H1 (cell line): ENCODE results near the gene MYADM. TPM values are rescaled to one million over a fixed set of nuclear protein-coding genes. Genes with fewer than 3 reads are reported as not detected.
A peak's percentile ranks its signal among the peaks of the same experiment; 100 is the strongest.

Source experiments
- CTCF ChIP-seq, 3 experiments: IDR thresholded peaks; 1 replicate in 2 of 3; 2 replicates in 1 of 3; pipeline versions ENCODE4 v1.5.1 to v1.6.1; 2011; ENCODE audit warnings: low read length in 3 of 3, mild to moderate bottlenecking in 3 of 3, inconsistent platforms in 2 of 3, low read depth in 1 of 3, moderate library complexity in 1 of 3; ENCODE audit not compliant: insufficient read depth in 1 of 3; ENCODE audit errors: control extremely low read depth in 1 of 3
- EP300 ChIP-seq, 2 experiments: IDR thresholded peaks; 1 replicate in 1 of 2; 2 replicates in 1 of 2; pipeline ENCODE4 v1.6.1; 2011 to 2012; ENCODE audit warnings: low read depth in 2 of 2, low read length in 2 of 2, mild to moderate bottlenecking in 2 of 2, borderline replicate concordance in 1 of 2, inconsistent platforms in 1 of 2, moderate library complexity in 1 of 2
- EZH2 ChIP-seq: fragments of 200-600 bp; sonication (generic); IDR thresholded peaks from 2 replicates; pipeline ENCODE4 v1.7.1; 2012; ENCODE audit warnings: low read depth, mild to moderate bottlenecking, moderate library complexity, low read length, inconsistent platforms; ENCODE audit not compliant: severe bottlenecking
- HDAC2 ChIP-seq, 2 experiments: fragments of 300-600 bp in 1 of 2; sonication (generic) in 1 of 2; IDR thresholded peaks; 2 replicates each; pipeline ENCODE4 v1.6.1; 2011 to 2012; ENCODE audit warnings: low read depth in 2 of 2, low read length in 2 of 2, mild to moderate bottlenecking in 2 of 2, moderate library complexity in 2 of 2, borderline replicate concordance in 1 of 2, inconsistent platforms in 1 of 2
- RAD21 ChIP-seq, 2 experiments: IDR thresholded peaks in 1 of 2; conservative IDR thresholded peaks in 1 of 2; 2 replicates each; pipeline ENCODE4 v1.6.1; 2011; ENCODE audit warnings: low read depth in 2 of 2, low read length in 2 of 2, improper control_type of control experiment in 1 of 2, inconsistent platforms in 1 of 2, mild to moderate bottlenecking in 1 of 2, moderate library complexity in 1 of 2
- RBBP5 ChIP-seq: IDR thresholded peaks from 2 replicates; pipeline ENCODE4 v1.7.1; 2012; ENCODE audit warnings: low read depth, mild to moderate bottlenecking, inconsistent platforms, low read length, moderate library complexity, borderline replicate concordance
- SIN3A ChIP-seq, 2 experiments: IDR thresholded peaks in 1 of 2; conservative IDR thresholded peaks in 1 of 2; 2 replicates each; pipeline ENCODE4 v1.6.1; 2011 to 2012; ENCODE audit warnings: low read length in 2 of 2, improper control_type of control experiment in 1 of 2, low read depth in 1 of 2, mild to moderate bottlenecking in 1 of 2
- SP4 ChIP-seq: IDR thresholded peaks from 2 replicates; pipeline ENCODE4 v1.6.1; 2012; ENCODE audit warnings: low read length, inconsistent platforms
- TCF12 ChIP-seq: IDR thresholded peaks from 2 replicates; pipeline ENCODE4 v1.6.1; 2011; ENCODE audit warnings: low read depth, mild to moderate bottlenecking, low read length
- polyA plus RNA-seq, 7 experiments: library from polyadenylated mRNA; depleted of rRNA in 3 of 7; stranded (reverse) in 5 of 7; unstranded in 2 of 7; fragments of >200 nt in 5 of 7; fragments of 200-250 nt in 2 of 7; gene quantifications; 1 replicate in 5 of 7; 2 replicates in 1 of 7; 4 replicates in 1 of 7; pipeline versions ENCODE4 v1.2.1 to v1.2.3, GENCODE V29; 2011 to 2013; ENCODE audit warnings: missing spikeins in 2 of 7, mixed read lengths in 2 of 7
- total RNA-seq: library from RNA; stranded (reverse); fragmentation: NEBNext Ultra II Directional; extraction: Animal tissue kit (Norgen Biotek cat#: 25700); gene quantifications from 2 replicates; pipeline ENCODE4 v1.2.1, GENCODE V29; 2021

The MYADM gene
- total and polyA plus RNA-seq, 2 of the 8 experiments (the other 6 are each of a cell fraction or from before 2014, with no cell fraction given), result 70.1 to 74.2 TPM

- peak; percentile 10 to 31 (median 22); a peak in 3 of 4 replicates for TF ChIP-seq CTCF (IDR thresholded peaks at IDR 0.05; ENCODE audit: control extremely low read depth in 1 of 3, insufficient read depth in 1 of 3, low read depth in 1 of 3, low read length in 3 of 3)
- TF ChIP-seq SIN3A (conservative IDR thresholded peaks at IDR 0.05 in 1 of 2, IDR thresholded peaks at IDR 0.05 in 1 of 2; ENCODE audit: low read depth in 1 of 2, low read length in 2 of 2), result 0 out of 4 replicates have a peak, but pooled peaks of 1 of the 2 experiments have one; percentile 34
- 0 out of 2 replicates have a peak, but pooled peaks have one; percentile 10 for TF ChIP-seq TCF12
- TF ChIP-seq EP300 (IDR thresholded peaks at IDR 0.05; ENCODE audit: borderline replicate concordance in 1 of 2, low read depth in 2 of 2, low read length in 2 of 2), result peak in 1 of 2 experiments; percentile 15; a peak in 1 of 3 replicates
- peak in 1 of 2 experiments; percentile 39; a peak in 1 of 4 replicates for TF ChIP-seq HDAC2 (IDR thresholded peaks at IDR 0.05; ENCODE audit: borderline replicate concordance in 1 of 2, low read depth in 2 of 2, low read length in 2 of 2)
- no peak for TF ChIP-seq SP4
- TF ChIP-seq RBBP5, result no peak
- no peak for TF ChIP-seq EZH2
- TF ChIP-seq RAD21 (IDR thresholded peaks at IDR 0.05 in 1 of 2, conservative IDR thresholded peaks at IDR 0.05 in 1 of 2; ENCODE audit: low read depth in 2 of 2, low read length in 2 of 2), result peak; percentile 12 to 36; a peak in 2 of 4 replicates
Measured at GRCh38 chr19:53881482-53882390, 14.1 kb downstream of the MYADM start, which contains the start of gene PRKCG (continued).
